Measurements from ENCODE around the gene PRSS37.

The PRSS37 gene, protein sequence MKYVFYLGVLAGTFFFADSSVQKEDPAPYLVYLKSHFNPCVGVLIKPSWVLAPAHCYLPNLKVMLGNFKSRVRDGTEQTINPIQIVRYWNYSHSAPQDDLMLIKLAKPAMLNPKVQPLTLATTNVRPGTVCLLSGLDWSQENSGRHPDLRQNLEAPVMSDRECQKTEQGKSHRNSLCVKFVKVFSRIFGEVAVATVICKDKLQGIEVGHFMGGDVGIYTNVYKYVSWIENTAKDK

DNA sequence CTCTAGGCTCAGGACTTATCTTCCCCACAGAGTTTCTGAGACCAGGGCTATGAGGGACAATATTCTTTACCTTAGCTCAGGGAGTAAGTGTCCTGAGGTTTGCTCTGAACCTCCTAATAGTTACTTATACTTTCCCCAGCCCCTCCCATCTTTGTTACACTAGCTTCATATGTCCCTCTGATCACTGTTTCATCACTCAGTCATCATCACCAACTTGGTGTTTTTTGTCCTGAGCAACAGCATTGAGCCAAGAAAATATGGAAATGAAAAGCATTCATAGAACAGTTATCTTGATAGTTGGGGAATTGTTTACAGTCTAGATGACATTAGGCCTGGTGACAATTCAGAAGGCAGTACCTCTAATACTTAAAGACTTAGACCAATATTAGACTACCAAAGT is at the start of gene PRSS37:
PRSS37 (minus strand) TSS at position 101 of the 400 bp plus-strand sequence. CDS start 436 bp downstream, outside the sequence.
- DNase-seq (ENCODE audit: low read depth), result no peak
- no peak within 1 kb of the TSS for H3K4me3 ChIP-seq (ENCODE audit: control insufficient read depth, low read depth, low read length)
- TF ChIP-seq, protein P1, sequence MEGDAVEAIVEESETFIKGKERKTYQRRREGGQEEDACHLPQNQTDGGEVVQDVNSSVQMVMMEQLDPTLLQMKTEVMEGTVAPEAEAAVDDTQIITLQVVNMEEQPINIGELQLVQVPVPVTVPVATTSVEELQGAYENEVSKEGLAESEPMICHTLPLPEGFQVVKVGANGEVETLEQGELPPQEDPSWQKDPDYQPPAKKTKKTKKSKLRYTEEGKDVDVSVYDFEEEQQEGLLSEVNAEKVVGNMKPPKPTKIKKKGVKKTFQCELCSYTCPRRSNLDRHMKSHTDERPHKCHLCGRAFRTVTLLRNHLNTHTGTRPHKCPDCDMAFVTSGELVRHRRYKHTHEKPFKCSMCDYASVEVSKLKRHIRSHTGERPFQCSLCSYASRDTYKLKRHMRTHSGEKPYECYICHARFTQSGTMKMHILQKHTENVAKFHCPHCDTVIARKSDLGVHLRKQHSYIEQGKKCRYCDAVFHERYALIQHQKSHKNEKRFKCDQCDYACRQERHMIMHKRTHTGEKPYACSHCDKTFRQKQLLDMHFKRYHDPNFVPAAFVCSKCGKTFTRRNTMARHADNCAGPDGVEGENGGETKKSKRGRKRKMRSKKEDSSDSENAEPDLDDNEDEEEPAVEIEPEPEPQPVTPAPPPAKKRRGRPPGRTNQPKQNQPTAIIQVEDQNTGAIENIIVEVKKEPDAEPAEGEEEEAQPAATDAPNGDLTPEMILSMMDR (IDR thresholded peaks at IDR 0.05; ENCODE audit: control insufficient read depth, insufficient read depth, low read depth, low read length, missing control alignments), result no peak

DNA sequence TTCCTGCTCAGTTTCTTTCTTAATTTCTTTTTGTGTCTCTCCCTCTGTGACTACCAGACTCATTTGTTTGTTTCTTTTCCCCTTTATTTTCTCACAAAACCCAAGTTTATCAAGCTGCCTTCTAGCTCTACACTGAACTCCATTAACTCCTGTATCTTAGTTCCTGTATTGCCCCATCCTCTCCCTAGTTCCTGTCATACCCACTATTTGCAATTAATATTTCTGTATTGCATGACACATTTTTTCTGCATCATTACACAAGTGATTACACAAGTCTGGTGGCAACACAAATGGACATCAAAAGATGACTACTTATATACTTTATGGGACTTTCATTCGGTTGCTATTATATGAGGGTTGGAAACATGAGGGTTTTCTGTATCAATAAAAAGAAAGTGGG is 48.0 kb upstream of the PRSS37 start:
- no peak overlapping the region for H3K4me3 ChIP-seq (ENCODE audit: control insufficient read depth, low read depth, low read length)
- no peak for DNase-seq (ENCODE audit: low read depth)
- TF ChIP-seq, protein P1 (IDR thresholded peaks at IDR 0.05; ENCODE audit: control insufficient read depth, insufficient read depth, low read depth, low read length, missing control alignments), result no peak

DNA sequence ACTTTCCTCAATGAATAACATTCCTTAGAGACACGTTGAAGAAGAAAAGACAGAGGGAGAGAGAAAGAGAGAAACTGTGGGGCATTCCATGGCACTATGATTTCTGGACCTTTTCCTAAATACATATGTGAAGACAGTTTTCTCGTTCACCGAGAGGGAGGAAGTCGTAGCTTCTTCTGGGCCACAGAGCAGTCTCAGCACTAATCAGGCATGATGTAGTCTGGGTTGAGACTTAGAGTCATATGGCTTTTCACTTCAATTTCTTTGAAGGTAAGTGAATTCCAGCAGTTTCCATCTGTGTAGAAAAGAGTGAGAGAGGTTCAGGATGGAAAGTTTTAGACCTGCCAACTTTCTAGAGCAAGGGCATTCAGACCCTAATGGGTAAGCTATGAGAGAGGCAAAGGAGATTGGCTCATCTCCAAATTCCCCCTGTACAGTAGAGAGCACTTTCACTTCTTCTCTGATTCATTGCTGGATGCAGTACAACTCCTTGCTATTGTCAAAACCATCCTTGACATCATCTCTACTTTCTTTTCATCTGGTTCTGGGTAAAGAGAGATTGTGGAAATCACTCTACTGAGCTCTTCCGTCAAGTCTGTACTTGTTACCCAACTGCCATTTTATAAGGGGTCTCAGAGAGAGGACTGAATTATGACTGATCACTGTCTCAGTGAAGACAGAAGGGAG is 43.4 kb upstream of the PRSS37 start:
- no peak overlapping the region for H3K4me3 ChIP-seq (ENCODE audit: control insufficient read depth, low read depth, low read length)
- no peak for DNase-seq (ENCODE audit: low read depth)
- TF ChIP-seq, protein P1 (IDR thresholded peaks at IDR 0.05; ENCODE audit: control insufficient read depth, insufficient read depth, low read depth, low read length, missing control alignments), result no peak

DNA sequence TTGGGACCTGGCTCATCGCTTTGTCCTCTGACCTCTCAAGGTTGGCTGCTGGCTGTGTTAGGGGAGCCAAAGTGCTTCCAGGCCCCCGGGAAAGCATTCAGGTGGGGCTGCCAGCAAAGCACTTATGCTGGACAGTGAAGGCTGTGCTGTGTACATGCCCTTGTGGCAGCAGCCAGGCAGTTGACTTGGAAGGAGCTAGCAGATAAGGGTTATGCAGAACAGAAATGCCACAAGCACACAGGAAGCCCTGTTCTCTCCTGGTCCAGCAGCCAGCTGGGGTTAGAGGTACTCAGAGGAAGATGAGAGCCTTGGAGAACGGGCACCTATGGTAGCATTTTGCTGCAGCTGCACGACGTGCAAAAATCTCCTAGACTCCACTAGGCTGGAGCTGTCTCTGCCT is 39.7 kb upstream of the PRSS37 start:
- TF ChIP-seq, protein P1 (IDR thresholded peaks at IDR 0.05; ENCODE audit: control insufficient read depth, insufficient read depth, low read depth, low read length, missing control alignments), result no peak
- no peak for DNase-seq (ENCODE audit: low read depth)
- H3K4me3 ChIP-seq (ENCODE audit: control insufficient read depth, low read depth, low read length), result no peak overlapping the region

DNA sequence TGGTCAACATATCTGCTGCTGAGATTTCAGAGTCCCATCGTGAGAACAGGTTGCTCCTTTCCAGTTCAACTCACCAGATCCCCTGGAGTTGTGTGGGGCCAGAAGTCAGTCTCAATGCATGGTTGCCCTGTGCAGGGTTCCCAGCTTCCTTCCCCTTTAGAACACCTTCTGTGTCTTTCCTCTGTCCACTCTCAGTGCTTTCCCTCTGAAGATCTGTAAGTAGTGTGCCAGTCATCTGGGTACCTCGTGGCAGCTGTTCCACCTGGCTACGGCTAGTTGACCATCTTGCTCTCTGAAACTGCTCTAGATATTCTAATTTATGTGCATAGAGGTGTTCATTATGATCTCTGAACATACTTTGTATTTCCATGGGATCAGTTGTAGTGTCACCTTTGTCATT is 36.1 kb upstream of the PRSS37 start:
- no peak for DNase-seq (ENCODE audit: low read depth)
- no peak overlapping the region for H3K4me3 ChIP-seq (ENCODE audit: control insufficient read depth, low read depth, low read length)
- TF ChIP-seq, protein P1 (IDR thresholded peaks at IDR 0.05; ENCODE audit: control insufficient read depth, insufficient read depth, low read depth, low read length, missing control alignments), result no peak

DNA sequence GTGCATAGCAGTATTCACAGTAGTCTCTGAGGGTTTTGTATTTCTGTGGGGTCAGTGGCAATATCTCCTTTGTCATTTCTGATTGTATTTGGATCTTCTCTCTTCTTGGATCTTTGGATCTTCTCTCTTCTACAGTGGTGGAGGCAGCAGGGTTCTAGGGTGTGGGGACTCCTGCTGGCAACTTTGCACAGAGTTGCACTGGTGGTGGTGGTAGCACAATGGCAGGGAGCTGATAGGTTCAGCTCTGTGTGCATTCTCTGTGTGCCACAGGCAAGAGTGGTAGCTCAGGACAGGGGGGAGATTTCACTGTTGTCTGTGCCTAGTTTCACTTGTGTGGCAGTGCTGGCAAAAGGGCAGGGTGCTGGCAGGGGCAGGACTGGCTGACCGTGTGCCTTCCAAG is 35.1 kb upstream of the PRSS37 start:
- TF ChIP-seq, protein P1 (IDR thresholded peaks at IDR 0.05; ENCODE audit: control insufficient read depth, insufficient read depth, low read depth, low read length, missing control alignments), result no peak
- DNase-seq (ENCODE audit: low read depth), result no peak
- H3K4me3 ChIP-seq (ENCODE audit: control insufficient read depth, low read depth, low read length), result no peak overlapping the region

Data from AG09309 (cell line).